Measurements from ENCODE around the gene SMARCA2.

SMARCA2 gene

GRCh38 chr9:1978941-1979340 is 36.2 kb upstream of the SMARCA2 start:
- TF ChIP-seq, protein P1, sequence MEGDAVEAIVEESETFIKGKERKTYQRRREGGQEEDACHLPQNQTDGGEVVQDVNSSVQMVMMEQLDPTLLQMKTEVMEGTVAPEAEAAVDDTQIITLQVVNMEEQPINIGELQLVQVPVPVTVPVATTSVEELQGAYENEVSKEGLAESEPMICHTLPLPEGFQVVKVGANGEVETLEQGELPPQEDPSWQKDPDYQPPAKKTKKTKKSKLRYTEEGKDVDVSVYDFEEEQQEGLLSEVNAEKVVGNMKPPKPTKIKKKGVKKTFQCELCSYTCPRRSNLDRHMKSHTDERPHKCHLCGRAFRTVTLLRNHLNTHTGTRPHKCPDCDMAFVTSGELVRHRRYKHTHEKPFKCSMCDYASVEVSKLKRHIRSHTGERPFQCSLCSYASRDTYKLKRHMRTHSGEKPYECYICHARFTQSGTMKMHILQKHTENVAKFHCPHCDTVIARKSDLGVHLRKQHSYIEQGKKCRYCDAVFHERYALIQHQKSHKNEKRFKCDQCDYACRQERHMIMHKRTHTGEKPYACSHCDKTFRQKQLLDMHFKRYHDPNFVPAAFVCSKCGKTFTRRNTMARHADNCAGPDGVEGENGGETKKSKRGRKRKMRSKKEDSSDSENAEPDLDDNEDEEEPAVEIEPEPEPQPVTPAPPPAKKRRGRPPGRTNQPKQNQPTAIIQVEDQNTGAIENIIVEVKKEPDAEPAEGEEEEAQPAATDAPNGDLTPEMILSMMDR (IDR thresholded peaks at IDR 0.05; ENCODE audit: borderline replicate concordance, insufficient read depth, low read depth, low read length), result no peak
- no peak overlapping the region for H3K4me3 ChIP-seq (ENCODE audit: low read depth, low read length)

DNA sequence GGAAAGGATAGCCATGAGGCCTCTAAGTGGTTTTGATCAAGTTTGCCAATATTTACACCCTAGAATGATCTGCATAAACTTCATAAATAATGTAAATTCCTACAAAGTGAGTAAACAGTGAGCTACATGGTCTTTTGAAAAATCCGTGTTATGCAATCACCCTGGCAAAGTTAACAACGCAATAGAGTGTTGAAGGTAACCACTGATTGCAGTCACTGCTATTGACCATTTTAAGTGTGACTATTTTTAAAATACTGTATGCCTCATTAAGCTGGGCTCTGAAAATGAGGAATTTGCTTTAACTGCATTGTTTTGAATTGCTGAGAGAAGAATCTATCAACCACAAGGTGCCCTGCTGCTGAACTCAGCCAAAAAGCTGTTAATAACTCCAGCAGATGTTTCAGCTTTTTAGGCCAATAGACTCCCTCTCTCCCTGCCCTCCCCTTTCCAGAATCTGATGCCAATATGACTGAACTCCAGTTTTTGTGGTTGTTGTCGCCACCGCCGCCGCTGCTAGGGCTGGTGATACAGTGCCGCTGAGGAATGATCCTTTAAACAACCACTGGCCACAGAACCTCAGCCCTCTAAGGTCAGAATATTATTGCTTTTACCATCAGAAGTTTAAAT is 35.3 kb upstream of the SMARCA2 start:
- no peak overlapping the region for H3K4me3 ChIP-seq (ENCODE audit: low read depth, low read length)
- TF ChIP-seq, protein P1 (IDR thresholded peaks at IDR 0.05; ENCODE audit: borderline replicate concordance, insufficient read depth, low read depth, low read length), result no peak

- no peak overlapping the region for H3K4me3 ChIP-seq (ENCODE audit: low read depth, low read length)
- TF ChIP-seq, protein P1 (IDR thresholded peaks at IDR 0.05; ENCODE audit: borderline replicate concordance, insufficient read depth, low read depth, low read length), result no peak
Observed at GRCh38 chr9:1980387-1980786, 34.8 kb upstream of the SMARCA2 start.

DNA sequence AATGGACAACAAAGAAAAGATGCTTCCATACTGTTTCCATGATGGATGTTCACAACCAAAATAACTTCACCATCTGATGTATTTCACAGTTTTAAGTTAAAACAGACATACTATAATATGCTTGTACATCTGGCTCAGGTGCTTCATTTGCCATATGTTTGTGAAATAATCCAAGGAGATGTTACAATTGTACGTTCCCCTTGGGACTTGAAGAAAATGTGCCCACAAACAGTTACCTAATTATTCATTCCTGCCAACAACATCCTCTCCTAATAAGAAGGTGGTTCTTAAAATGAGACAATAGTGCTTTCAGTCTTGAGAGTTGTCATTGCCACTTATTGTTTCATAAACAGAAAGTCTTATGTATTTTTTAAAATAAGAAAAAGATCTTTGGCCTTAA is 33.1 kb upstream of the SMARCA2 start:
- TF ChIP-seq, protein P1 (IDR thresholded peaks at IDR 0.05; ENCODE audit: borderline replicate concordance, insufficient read depth, low read depth, low read length), result no peak

DNA sequence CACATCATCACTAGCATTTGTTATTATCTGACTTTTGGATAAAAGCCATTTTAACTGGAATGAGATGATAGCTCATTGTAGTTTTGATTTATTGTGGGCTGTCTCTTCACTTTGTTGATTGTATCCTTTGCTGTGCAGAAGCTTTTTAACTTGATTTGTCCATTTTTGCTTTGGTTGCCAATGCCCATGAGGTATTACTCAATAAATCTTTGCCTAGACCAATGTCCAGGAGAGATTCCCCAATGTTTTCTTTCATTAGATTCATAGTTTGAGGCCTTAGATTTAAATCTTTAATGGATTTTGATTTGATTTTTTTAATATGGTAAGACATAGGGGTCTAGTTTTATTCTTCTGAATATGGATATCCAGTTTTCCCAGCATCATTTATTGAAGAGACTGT is 28.8 kb upstream of the SMARCA2 start:
- TF ChIP-seq, protein P1 (IDR thresholded peaks at IDR 0.05; ENCODE audit: borderline replicate concordance, insufficient read depth, low read depth, low read length), result no peak
- no peak overlapping the region for H3K4me3 ChIP-seq (ENCODE audit: low read depth, low read length)

More for the DNA sequence above, 33.1 kb upstream of the SMARCA2 start:
- no peak overlapping the region for H3K4me3 ChIP-seq (ENCODE audit: low read depth, low read length)

DNA sequence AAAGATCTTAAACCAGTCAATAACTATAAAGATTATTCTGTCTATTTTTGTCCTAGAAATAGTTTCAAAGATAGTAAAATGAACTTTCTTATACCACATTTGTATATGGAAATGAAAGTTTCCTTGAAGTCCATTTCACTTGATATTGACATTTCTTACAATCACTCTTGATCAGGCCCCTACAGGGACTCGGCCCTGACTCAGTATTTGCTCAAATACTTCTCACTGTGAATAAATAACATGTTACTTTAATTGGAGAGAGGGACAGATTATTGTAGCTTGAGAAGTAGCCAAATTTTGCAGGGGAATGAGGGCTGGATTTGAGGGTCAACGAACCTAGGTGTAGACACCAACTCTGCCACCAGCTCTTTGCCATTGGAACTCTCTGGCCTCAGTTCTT is 25.6 kb upstream of the SMARCA2 start:
- TF ChIP-seq, protein P1 (IDR thresholded peaks at IDR 0.05; ENCODE audit: borderline replicate concordance, insufficient read depth, low read depth, low read length), result no peak
- no peak overlapping the region for H3K4me3 ChIP-seq (ENCODE audit: low read depth, low read length)

GRCh38 chr9:1994180-1994579 is 21.0 kb upstream of the SMARCA2 start:
- TF ChIP-seq, protein P1 (IDR thresholded peaks at IDR 0.05; ENCODE audit: borderline replicate concordance, insufficient read depth, low read depth, low read length), result no peak
- H3K4me3 ChIP-seq (ENCODE audit: low read depth, low read length), result no peak overlapping the region
